Measurements from ENCODE around the gene C12orf76.

GRCh38 chr12:110037315-110037714 is 11.0 kb downstream of the C12orf76 start:
- TF ChIP-seq CTCF (IDR thresholded peaks at IDR 0.05) (no peak), POLR2AphosphoS5 (IDR thresholded peaks at IDR 0.05) (no peak), POLR2A (IDR thresholded peaks at IDR 0.05) (no peak)
